ENCODE data around the gene ICA1L. TPM values are rescaled to one million over a fixed set of nuclear protein-coding genes. Genes with fewer than 3 reads are reported as not detected.

The ICA1L gene
- total and polyA plus RNA-seq, 10 donors = 0.67 to 6.7 (median 2.2) TPM

- intact Hi-C loops (cut with DNase I; ENCODE audit: low total_unique reads) = no loop called here
- TF ChIP-seq POLR2A (IDR thresholded peaks at IDR 0.05) (no peak), CTCF (IDR thresholded peaks at IDR 0.05 in 8 of 11, conservative IDR thresholded peaks at IDR 0.05 in 3 of 11) (no peak), POLR2AphosphoS5 (IDR thresholded peaks at IDR 0.05) (no peak)
- 64 to 82% (median 76%) methylated on average over 5 of the region's 5 CpGs for WGBS, 5 donors
- Histone ChIP-seq H3K27ac (no peak overlapping the region), H3K36me3 (peaks cover 0 to 51% (median 5%) of the 10 kb centered on the region in 6 donors), H3K9me3 (no peaks in the 10 kb centered on the region), H3K4me3 (no peak overlapping the region), H3K27me3 (replicated peaks in 1 of 7) (no peaks in the 10 kb centered on the region), H3K4me1 (peaks cover 0 to 12% (median 0%) of the 10 kb centered on the region in 6 donors)
- DNase-seq = no peak
Observed at GRCh38 chr2:202765436-202765835, 106.1 kb downstream of the ICA1L start.

GRCh38 chr2:202764991-202765390, 106.6 kb downstream of the ICA1L start:
- intact Hi-C loops (cut with DNase I; ENCODE audit: low total_unique reads) = no loop called here
- 76 to 92% (median 84%) methylated on average over 3 of the region's 3 CpGs for WGBS, 5 donors
- no peaks in the 10 kb centered on the region for H3K27me3 ChIP-seq (replicated peaks in 1 of 7)
- H3K27ac ChIP-seq = no peak overlapping the region
- peaks cover 0 to 51% (median 10%) of the 10 kb centered on the region in 6 donors for H3K36me3 ChIP-seq
- no peak for DNase-seq
- no peaks in the 10 kb centered on the region for H3K9me3 ChIP-seq
- TF ChIP-seq POLR2AphosphoS5 (IDR thresholded peaks at IDR 0.05) (no peak), CTCF (IDR thresholded peaks at IDR 0.05 in 8 of 11, conservative IDR thresholded peaks at IDR 0.05 in 3 of 11) (no peak), POLR2A (IDR thresholded peaks at IDR 0.05) (no peak)
- peaks cover 0 to 12% (median 0%) of the 10 kb centered on the region in 6 donors for H3K4me1 ChIP-seq
- H3K4me3 ChIP-seq = no peak overlapping the region

- intact Hi-C loops (cut with DNase I; ENCODE audit: low total_unique reads) = no loop called here
- no peak overlapping the region for H3K27ac ChIP-seq
- 80 to 95% (median 89%) methylated on average over 1 of the region's 1 CpG for WGBS, 5 donors
- H3K4me1 ChIP-seq = peaks cover 0 to 12% (median 0%) of the 10 kb centered on the region in 6 donors
- H3K36me3 ChIP-seq = peaks cover 0 to 61% (median 20%) of the 10 kb centered on the region in 6 donors
- no peak overlapping the region for H3K4me3 ChIP-seq
- no peak for DNase-seq
- no peaks in the 10 kb centered on the region for H3K27me3 ChIP-seq (replicated peaks in 1 of 7)
- H3K9me3 ChIP-seq = no peaks in the 10 kb centered on the region
- TF ChIP-seq CTCF (IDR thresholded peaks at IDR 0.05 in 8 of 11, conservative IDR thresholded peaks at IDR 0.05 in 3 of 11) (no peak), POLR2A (IDR thresholded peaks at IDR 0.05) (no peak), POLR2AphosphoS5 (IDR thresholded peaks at IDR 0.05) (no peak)
Observed at GRCh38 chr2:202763916-202764315, 107.7 kb downstream of the ICA1L start.

GRCh38 chr2:202762556-202762955, 109.0 kb downstream of the ICA1L start:
- intact Hi-C loops (cut with DNase I; ENCODE audit: low total_unique reads) = no loop called here
- Histone ChIP-seq H3K36me3 (peaks cover 0 to 75% (median 30%) of the 10 kb centered on the region in 6 donors), H3K9me3 (no peaks in the 10 kb centered on the region), H3K4me3 (no peak overlapping the region), H3K4me1 (peaks cover 0 to 12% (median 0%) of the 10 kb centered on the region in 6 donors), H3K27ac (no peak overlapping the region), H3K27me3 (replicated peaks in 1 of 7) (no peaks in the 10 kb centered on the region)
- WGBS, 5 donors = 29 to 51% (median 32%) methylated on average over 4 of the region's 4 CpGs
- no peak for DNase-seq
- TF ChIP-seq CTCF (IDR thresholded peaks at IDR 0.05 in 8 of 11, conservative IDR thresholded peaks at IDR 0.05 in 3 of 11) (no peak), POLR2AphosphoS5 (IDR thresholded peaks at IDR 0.05) (no peak), POLR2A (IDR thresholded peaks at IDR 0.05) (no peak)

All from spleen (tissue), 11 donors.